BE2C (cell line): ENCODE measurements around the gene CSPG4.
A peak's percentile ranks its signal among the peaks of the same experiment; 100 is the strongest.
"Not testable (repeated sequence)": the region's sequence is repeated elsewhere in the genome, so short reads cannot be mapped to it uniquely, and the experiment has no call there.

Experiments used
- DNase-seq: peaks from one replicate; pipeline ENCODE4 v3.0.0-alpha.2; 2020
- H3K27me3 ChIP-seq: fragments of 250-450 bp; sonication (Bioruptor Pico); 2 replicates; pipeline ENCODE4 v1.5.1; 2020; ENCODE audit warnings: mild to moderate bottlenecking
- H3K36me3 ChIP-seq: fragments of 250-450 bp; sonication (Bioruptor Pico); 2 replicates; pipeline ENCODE4 v1.5.1; 2020; ENCODE audit warnings: mild to moderate bottlenecking
- H3K4me1 ChIP-seq: fragments of 250-450 bp; sonication (Bioruptor Pico); 2 replicates; pipeline ENCODE4 v1.5.1; 2020
- H3K4me3 ChIP-seq: 2 replicates; pipeline ENCODE4 v1.5.1; 2011; ENCODE audit warnings: low read depth, low read length
- H3K9me3 ChIP-seq: fragments of 250-450 bp; sonication (Bioruptor Pico); 2 replicates; pipeline ENCODE4 v1.5.1; 2020
- TF ChIP-seq, protein P1 (sequence below): IDR thresholded peaks from 2 replicates; pipeline ENCODE4 v1.5.1; 2012; ENCODE audit warnings: mild to moderate bottlenecking, low read depth, low read length

The CSPG4 gene

DNA sequence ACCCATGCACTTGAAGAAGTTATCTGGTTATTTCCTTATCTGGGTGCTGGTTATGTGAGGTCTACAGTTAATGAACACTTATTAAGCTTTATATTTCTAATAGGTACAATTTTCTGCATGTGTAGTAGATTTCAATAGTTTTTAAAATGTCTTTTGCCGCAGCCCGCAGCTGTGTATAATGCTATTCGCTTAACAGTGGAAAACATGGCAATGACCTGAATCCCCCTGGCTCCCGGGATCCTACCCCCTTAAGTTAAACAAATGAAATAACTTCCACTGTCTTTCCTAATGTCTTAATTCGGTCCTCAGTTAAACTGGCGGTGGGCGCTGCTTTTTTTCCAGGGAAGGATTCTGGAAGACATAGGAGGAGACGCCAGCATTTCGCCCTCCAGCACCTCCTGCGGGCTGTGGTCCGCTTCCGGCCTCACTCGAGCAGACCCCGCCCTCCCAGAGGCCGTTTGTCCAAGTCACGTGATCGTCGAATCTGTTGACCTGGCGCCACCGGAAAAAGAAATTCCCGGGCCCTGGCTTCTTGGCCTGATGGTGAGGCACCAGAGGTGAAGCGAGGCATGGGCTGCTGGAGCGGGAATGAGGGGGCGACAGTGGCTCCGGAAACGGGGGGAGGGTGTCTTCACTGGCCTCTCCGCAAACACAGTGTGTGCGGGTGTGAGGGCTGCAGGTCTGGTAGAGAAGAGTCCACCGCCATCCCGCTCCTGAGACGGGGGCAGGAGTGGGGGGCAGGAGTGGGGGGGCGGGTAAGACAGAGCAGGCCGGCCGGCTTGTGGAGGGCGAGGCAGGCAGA is 45.6 kb upstream of the CSPG4 start:
- peak; percentile 94 for DNase-seq
- TF ChIP-seq, protein P1, sequence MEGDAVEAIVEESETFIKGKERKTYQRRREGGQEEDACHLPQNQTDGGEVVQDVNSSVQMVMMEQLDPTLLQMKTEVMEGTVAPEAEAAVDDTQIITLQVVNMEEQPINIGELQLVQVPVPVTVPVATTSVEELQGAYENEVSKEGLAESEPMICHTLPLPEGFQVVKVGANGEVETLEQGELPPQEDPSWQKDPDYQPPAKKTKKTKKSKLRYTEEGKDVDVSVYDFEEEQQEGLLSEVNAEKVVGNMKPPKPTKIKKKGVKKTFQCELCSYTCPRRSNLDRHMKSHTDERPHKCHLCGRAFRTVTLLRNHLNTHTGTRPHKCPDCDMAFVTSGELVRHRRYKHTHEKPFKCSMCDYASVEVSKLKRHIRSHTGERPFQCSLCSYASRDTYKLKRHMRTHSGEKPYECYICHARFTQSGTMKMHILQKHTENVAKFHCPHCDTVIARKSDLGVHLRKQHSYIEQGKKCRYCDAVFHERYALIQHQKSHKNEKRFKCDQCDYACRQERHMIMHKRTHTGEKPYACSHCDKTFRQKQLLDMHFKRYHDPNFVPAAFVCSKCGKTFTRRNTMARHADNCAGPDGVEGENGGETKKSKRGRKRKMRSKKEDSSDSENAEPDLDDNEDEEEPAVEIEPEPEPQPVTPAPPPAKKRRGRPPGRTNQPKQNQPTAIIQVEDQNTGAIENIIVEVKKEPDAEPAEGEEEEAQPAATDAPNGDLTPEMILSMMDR = peak; percentile 33
- peaks cover 7% of the 10 kb centered on the region for H3K4me1 ChIP-seq
- peak overlapping the region; percentile 49 for H3K4me3 ChIP-seq
- no peaks in the 10 kb centered on the region for H3K9me3 ChIP-seq
- no peaks in the 10 kb centered on the region for H3K27me3 ChIP-seq
- no peaks in the 10 kb centered on the region for H3K36me3 ChIP-seq

DNA sequence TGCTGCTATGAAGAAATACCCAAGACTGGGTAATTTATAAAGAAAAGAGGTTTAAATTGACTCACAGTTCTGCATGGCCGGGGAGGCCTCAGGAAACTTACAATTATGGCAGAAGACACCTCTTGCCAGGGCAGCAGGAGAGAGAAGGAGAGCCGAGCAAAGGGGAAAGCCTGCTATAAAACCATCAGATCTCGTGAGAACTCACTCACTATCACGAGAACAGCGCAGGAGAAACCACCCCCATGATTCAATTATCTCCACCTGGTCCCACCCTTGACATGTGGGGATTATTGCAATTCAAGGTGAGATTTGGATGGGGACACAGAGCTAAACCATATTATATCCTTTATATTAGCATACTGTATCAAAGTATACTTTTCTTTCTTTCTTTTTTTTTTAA is 42.2 kb upstream of the CSPG4 start:
- DNase-seq, H3K4me3 ChIP-seq, H3K27me3 ChIP-seq: not testable (repeated sequence)

DNA sequence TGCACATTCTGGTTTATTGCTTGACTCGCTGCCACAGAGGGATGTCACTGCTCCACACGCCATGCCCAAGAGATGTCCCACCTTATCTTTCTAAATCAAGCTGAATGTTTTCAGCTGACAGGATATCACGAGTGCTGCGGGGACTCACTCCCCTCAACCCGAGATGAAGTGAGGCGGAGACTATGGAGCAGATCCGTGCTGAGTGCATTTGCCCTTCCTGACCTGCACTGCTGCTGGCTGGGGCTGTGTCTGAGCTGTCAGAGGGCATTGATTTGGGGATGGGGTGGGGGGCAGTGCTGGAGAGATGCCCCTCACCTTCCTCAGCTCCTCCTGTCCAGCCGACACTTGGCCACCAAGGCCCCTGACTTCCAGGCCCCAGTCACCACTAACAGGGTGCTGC is 40.5 kb upstream of the CSPG4 start:
- no peak for DNase-seq

More for the DNA sequence above, 42.2 kb upstream of the CSPG4 start:
- not testable (repeated sequence) for H3K9me3 ChIP-seq, H3K4me1 ChIP-seq, H3K36me3 ChIP-seq

DNA sequence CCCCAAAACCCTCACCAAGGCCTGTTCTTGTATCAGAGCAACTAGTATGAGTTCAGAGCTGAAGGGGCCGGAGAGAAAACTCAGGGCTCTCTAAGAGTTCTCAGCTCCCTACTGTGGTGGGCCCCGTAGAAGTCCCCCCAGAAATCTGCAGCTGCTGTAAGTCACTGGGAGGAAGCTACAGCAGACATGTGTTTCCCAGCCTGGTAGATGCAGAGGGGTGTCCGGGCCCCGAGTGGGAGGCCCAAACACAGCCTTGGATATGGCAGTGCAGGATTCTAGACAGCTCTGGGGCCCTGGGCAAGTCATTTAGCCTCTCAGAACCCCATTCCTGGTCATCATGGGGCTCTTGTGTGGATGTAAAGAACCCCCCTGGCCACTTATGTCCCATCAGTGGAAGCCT is 39.2 kb upstream of the CSPG4 start:
- no peak overlapping the region for H3K4me3 ChIP-seq
- no peaks in the 10 kb centered on the region for H3K36me3 ChIP-seq
- TF ChIP-seq, protein P1 = no peak
- H3K4me1 ChIP-seq = no peaks in the 10 kb centered on the region
- H3K9me3 ChIP-seq = no peaks in the 10 kb centered on the region
- DNase-seq = no peak
- no peaks in the 10 kb centered on the region for H3K27me3 ChIP-seq

More for the DNA sequence above, 40.5 kb upstream of the CSPG4 start:
- TF ChIP-seq, protein P1 = no peak
- no peaks in the 10 kb centered on the region for H3K27me3 ChIP-seq
- no peak overlapping the region for H3K4me3 ChIP-seq
- no peaks in the 10 kb centered on the region for H3K9me3 ChIP-seq
- no peaks in the 10 kb centered on the region for H3K36me3 ChIP-seq
- no peaks in the 10 kb centered on the region for H3K4me1 ChIP-seq

DNA sequence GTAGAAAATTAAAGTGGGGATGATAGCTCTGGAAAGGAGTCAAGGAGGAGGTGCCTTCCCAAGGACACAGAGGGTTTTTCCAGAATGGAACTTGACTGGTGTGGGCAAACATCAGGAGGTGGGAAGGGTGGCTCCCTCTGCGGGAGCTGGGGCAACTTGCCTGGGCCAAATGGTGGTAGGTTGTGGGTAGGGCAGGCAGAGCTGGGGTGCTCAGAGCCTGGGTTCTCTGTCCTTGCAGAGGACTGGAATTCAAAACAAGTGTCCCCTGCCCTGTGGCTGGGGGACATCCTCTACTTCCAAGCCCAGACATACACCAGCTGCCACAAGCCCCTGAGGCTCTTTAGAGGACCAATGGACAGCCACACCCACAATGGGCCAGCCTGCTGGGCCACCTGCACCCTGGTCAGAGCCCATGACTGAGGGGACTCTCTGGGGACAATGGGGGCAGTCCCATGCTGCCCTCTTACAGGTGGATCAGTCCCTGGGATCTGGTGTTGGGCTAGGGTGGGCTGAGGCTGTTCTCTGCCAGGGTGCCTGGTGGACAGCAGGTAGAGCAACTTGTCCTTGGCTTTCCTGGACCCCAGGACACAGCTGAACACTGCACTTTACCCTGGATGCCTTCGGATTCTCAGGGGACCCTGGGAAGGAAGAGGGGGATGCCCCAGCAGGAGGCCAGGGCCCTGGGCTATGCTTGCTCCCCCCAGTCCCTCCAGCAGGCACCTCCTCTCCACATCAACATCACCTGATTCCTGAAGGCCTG is 38.6 kb upstream of the CSPG4 start:
- Histone ChIP-seq H3K4me3 (no peak overlapping the region), H3K4me1 (no peaks in the 10 kb centered on the region), H3K9me3 (no peaks in the 10 kb centered on the region), H3K27me3 (no peaks in the 10 kb centered on the region), H3K36me3 (no peaks in the 10 kb centered on the region)
- DNase-seq = no peak
- TF ChIP-seq, protein P1 = no peak

DNA sequence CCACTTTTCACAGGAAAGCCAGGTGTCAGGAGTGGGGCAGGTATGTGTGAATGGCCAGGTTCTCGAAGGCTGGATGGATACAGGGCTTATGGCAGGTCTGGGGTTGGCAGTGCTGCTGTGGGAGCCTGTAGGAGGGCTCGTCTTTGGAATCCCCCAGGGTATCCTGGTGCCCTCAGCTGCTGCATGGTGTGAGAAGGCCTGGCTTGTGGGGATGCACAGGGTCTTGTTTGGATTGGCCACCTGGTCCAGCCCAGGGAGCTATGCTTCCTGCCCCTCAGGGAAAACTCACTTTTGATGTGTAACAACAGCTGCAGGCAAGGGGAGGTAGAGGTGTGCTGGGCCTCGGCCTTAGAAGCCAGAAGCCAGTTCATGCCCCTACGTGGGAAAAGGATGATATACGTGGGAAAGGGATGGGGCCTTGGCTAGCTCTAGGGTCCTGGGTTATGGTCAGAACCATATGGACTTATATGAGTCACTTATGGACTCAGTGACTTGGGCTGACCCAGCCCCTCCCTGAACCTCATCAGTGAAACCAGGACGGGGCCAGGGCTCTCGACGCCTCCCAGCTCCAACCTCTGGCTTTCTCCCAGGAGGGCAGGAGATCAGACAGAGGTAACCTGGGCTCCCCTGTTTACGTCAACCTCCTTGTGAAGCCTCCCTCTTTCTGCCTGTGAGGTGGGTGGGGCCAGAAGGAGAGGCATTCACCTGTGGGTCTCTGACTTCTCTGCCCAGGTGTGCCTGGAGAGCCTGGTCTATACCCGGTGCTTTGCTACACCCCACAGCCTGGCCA is 37.8 kb upstream of the CSPG4 start:
- Histone ChIP-seq H3K4me1 (no peaks in the 10 kb centered on the region), H3K27me3 (no peaks in the 10 kb centered on the region), H3K36me3 (no peaks in the 10 kb centered on the region), H3K9me3 (no peaks in the 10 kb centered on the region), H3K4me3 (no peak overlapping the region)
- TF ChIP-seq, protein P1 = no peak
- DNase-seq = no peak
